Thoracic aorta (tissue), 2 donors: Measurements from ENCODE around the gene SLAMF8. TPM values are rescaled to one million over a fixed set of nuclear protein-coding genes. Genes with fewer than 3 reads are reported as not detected.

Experiments used
- ATAC-seq: fragments of 150-250 bp; one replicate; pipeline ENCODE4 v1.8.0; 2017; ENCODE audit warnings: low read depth; ENCODE audit not compliant: insufficient number of reproducible peaks, low FRiP score
- DNase-seq: peaks from one replicate; pipeline ENCODE4 v3.0.0-alpha.2; 2020; ENCODE audit warnings: low spot score
- H3K27ac ChIP-seq, 2 donors: fragments of 200-600 bp; sonication (generic); 1 replicate in 1 of 2; 2 replicates in 1 of 2; pipeline ENCODE4 v1.5.1; 2016; ENCODE audit warnings: mild to moderate bottlenecking in 2 of 2, moderate library complexity in 2 of 2
- H3K27me3 ChIP-seq: fragments of 200-600 bp; sonication (generic); replicated peaks from 2 replicates; pipeline ENCODE4 v1.6.0; 2016; ENCODE audit warnings: mild to moderate bottlenecking; ENCODE audit not compliant: insufficient read depth
- H3K36me3 ChIP-seq: fragments of 200-600 bp; sonication (generic); one replicate; pipeline ENCODE4 v1.5.1; 2016
- H3K4me1 ChIP-seq, 2 donors: fragments of 200-600 bp; sonication (generic); 1 replicate in 1 of 2; 2 replicates in 1 of 2; pipeline versions ENCODE4 v1.5.1 to v1.6.0; 2016; ENCODE audit warnings: low read depth in 2 of 2, mild to moderate bottlenecking in 1 of 2; ENCODE audit not compliant: control insufficient read depth in 1 of 2
- H3K4me3 ChIP-seq: fragments of 200-600 bp; sonication (generic); 2 replicates; pipeline ENCODE4 v1.5.1; 2016; ENCODE audit warnings: mild to moderate bottlenecking
- H3K9me3 ChIP-seq: fragments of 200-600 bp; sonication (generic); 2 replicates; pipeline ENCODE4 v1.5.1; 2016
- total RNA-seq, 2 donors: library from RNA; depleted of rRNA; stranded (reverse); fragments of >200 nt; gene quantifications; one replicate each; pipeline versions ENCODE4 v1.1.0 to v1.2.3, GENCODE V29; 2016
- TF ChIP-seq, protein P1 (sequence below): fragments of 200-600 bp; sonication (generic); IDR thresholded peaks from one replicate; pipeline ENCODE4 v1.5.1; 2019; ENCODE audit warnings: antibody characterized with exemption

Gene SLAMF8
- total RNA-seq, 2 donors from 2014 or later = 5.6 to 9.9 TPM

DNA sequence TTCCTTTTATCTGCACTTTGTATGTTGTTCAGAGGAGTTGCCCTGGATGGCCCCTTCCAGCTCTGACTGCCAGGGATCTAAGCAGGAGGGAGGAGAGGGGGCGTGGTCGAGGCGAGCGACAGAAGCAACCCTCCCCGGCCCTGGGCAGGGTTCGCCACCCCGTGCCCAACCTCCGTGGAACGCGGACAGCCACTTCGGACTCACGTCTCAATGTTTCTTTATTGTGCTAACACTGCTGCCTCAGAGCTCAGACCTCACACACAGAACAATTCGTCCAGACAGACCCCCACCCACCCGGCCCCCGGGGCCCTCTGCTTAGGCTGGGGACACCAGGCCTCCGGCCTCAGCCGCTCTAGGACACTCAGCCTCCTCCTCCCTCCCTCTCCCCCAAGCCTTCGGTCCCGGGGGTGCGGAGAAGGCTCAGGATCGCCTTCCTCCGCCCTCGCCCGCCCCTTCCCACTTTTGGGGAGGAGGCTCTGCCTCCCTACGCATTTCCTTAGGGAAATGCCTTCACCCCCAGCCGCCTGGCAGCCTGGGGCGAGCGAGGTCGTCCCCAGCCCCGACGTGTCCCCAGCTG is 27.5 kb downstream of the SLAMF8 start:
- Histone ChIP-seq H3K4me1 (peaks cover 0 to 21% of the 10 kb centered on the region in 2 donors), H3K4me3 (peak overlapping the region; percentile 94), H3K27ac (peak overlapping the region; percentile 94 to 96), H3K36me3 (no peaks in the 10 kb centered on the region), H3K9me3 (no peaks in the 10 kb centered on the region), H3K27me3 (no peaks in the 10 kb centered on the region)
- TF ChIP-seq, protein P1, sequence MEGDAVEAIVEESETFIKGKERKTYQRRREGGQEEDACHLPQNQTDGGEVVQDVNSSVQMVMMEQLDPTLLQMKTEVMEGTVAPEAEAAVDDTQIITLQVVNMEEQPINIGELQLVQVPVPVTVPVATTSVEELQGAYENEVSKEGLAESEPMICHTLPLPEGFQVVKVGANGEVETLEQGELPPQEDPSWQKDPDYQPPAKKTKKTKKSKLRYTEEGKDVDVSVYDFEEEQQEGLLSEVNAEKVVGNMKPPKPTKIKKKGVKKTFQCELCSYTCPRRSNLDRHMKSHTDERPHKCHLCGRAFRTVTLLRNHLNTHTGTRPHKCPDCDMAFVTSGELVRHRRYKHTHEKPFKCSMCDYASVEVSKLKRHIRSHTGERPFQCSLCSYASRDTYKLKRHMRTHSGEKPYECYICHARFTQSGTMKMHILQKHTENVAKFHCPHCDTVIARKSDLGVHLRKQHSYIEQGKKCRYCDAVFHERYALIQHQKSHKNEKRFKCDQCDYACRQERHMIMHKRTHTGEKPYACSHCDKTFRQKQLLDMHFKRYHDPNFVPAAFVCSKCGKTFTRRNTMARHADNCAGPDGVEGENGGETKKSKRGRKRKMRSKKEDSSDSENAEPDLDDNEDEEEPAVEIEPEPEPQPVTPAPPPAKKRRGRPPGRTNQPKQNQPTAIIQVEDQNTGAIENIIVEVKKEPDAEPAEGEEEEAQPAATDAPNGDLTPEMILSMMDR = no peak
- DNase-seq (peak; percentile 38), ATAC-seq (peak; percentile 48)

GRCh38 chr1:159854693-159855192 is 28.1 kb downstream of the SLAMF8 start:
- Histone ChIP-seq H3K4me1 (peaks cover 0 to 21% of the 10 kb centered on the region in 2 donors), H3K36me3 (no peaks in the 10 kb centered on the region), H3K27ac (peak overlapping the region; percentile 94 to 96), H3K9me3 (no peaks in the 10 kb centered on the region), H3K27me3 (no peaks in the 10 kb centered on the region), H3K4me3 (peak overlapping the region; percentile 94)
- ATAC-seq (peak; percentile 67), DNase-seq (peak; percentile 41)
- TF ChIP-seq, protein P1 = peak; percentile 35

- DNase-seq (no peak), ATAC-seq (no peak)
- TF ChIP-seq, protein P1 = no peak
- Histone ChIP-seq H3K36me3 (no peaks in the 10 kb centered on the region), H3K4me1 (peaks cover 0 to 21% of the 10 kb centered on the region in 2 donors), H3K4me3 (peak overlapping the region; percentile 94), H3K27ac (peak overlapping the region; percentile 94 to 96), H3K9me3 (no peaks in the 10 kb centered on the region), H3K27me3 (no peaks in the 10 kb centered on the region)
These were observed 29.0 kb downstream of the SLAMF8 start for GRCh38 chr1:159855709-159856108.

- H3K27ac ChIP-seq = no peak overlapping the region
- no peaks in the 10 kb centered on the region for H3K27me3 ChIP-seq
- DNase-seq (no peak), ATAC-seq (no peak)
- TF ChIP-seq, protein P1 = no peak
- H3K9me3 ChIP-seq = no peaks in the 10 kb centered on the region
- no peaks in the 10 kb centered on the region for H3K36me3 ChIP-seq
- no peak overlapping the region for H3K4me3 ChIP-seq
- H3K4me1 ChIP-seq = peaks cover 0 to 21% of the 10 kb centered on the region in 2 donors
These were observed 29.9 kb downstream of the SLAMF8 start for GRCh38 chr1:159856576-159856975.

GRCh38 chr1:159857889-159858288 is 31.2 kb downstream of the SLAMF8 start:
- no peaks in the 10 kb centered on the region for H3K27me3 ChIP-seq
- H3K9me3 ChIP-seq = no peaks in the 10 kb centered on the region
- no peak overlapping the region for H3K27ac ChIP-seq
- DNase-seq (no peak), ATAC-seq (no peak)
- peaks cover 0 to 21% of the 10 kb centered on the region in 2 donors for H3K4me1 ChIP-seq
- H3K4me3 ChIP-seq = no peak overlapping the region
- TF ChIP-seq, protein P1 = no peak
- no peaks in the 10 kb centered on the region for H3K36me3 ChIP-seq
